Endodermal cell (in vitro differentiated cells): ENCODE data around the gene SBF2. TPM values are rescaled to one million over a fixed set of nuclear protein-coding genes. Genes with fewer than 3 reads are reported as not detected.

Source experiments
- DNase-seq: peaks from one replicate; pipeline ENCODE4 v3.0.0-alpha.2; 2017
- H3K27ac ChIP-seq: 2 replicates; pipeline ENCODE4 v1.5.1; 2013; ENCODE audit warnings: mild to moderate bottlenecking, low read depth, low read length, moderate library complexity
- H3K27me3 ChIP-seq: 2 replicates; pipeline ENCODE4 v1.6.1; 2013; ENCODE audit warnings: mild to moderate bottlenecking, low read length, moderate library complexity; ENCODE audit not compliant: insufficient read depth, control insufficient read depth, poor library complexity, severe bottlenecking
- H3K36me3 ChIP-seq: 2 replicates; pipeline ENCODE4 v1.7.0; 2013; ENCODE audit warnings: mild to moderate bottlenecking, low read length, moderate library complexity; ENCODE audit not compliant: control insufficient read depth, insufficient read depth
- H3K4me1 ChIP-seq: one replicate; pipeline ENCODE4 v1.7.0; 2013; ENCODE audit warnings: low read length; ENCODE audit not compliant: control insufficient read depth, insufficient read depth
- H3K4me3 ChIP-seq: 2 replicates; pipeline ENCODE4 v1.5.1; 2013; ENCODE audit warnings: mild to moderate bottlenecking, low read length, moderate library complexity
- H3K9ac ChIP-seq: 2 replicates; pipeline ENCODE4 v1.6.1; 2013; ENCODE audit warnings: mild to moderate bottlenecking, low read length, moderate library complexity; ENCODE audit not compliant: poor library complexity, severe bottlenecking; ENCODE audit errors: extremely low read depth
- H3K9me3 ChIP-seq: 2 replicates; pipeline ENCODE4 v1.6.1; 2013; ENCODE audit warnings: mild to moderate bottlenecking, low read length, moderate library complexity; ENCODE audit not compliant: control insufficient read depth
- H3K27ac Mint-ChIP-seq: 2 replicates; pipeline ENCODE4 v1.8.0; 2020; ENCODE audit warnings: mixed read lengths
- H3K27me3 Mint-ChIP-seq: 2 replicates; pipeline ENCODE4 v1.8.0; 2021; ENCODE audit warnings: mild to moderate bottlenecking, mixed read lengths; ENCODE audit not compliant: insufficient read depth
- H3K36me3 Mint-ChIP-seq: 2 replicates; pipeline ENCODE4 v1.8.0; 2020; ENCODE audit warnings: low read depth, mixed read lengths
- H3K4me1 Mint-ChIP-seq: 2 replicates; pipeline ENCODE4 v1.8.0; 2020; ENCODE audit warnings: mixed read lengths
- H3K4me3 Mint-ChIP-seq: 2 replicates; pipeline ENCODE4 v1.8.0; 2020; ENCODE audit warnings: mild to moderate bottlenecking, moderate library complexity, mixed read lengths
- H3K9me3 Mint-ChIP-seq: 2 replicates; pipeline ENCODE4 v1.8.0; 2020; ENCODE audit warnings: mild to moderate bottlenecking, mixed read lengths
- whole genome bisulfite sequencing, 2 experiments: methylation state at CpG; one replicate each; pipeline versions ENCODE4 v1.1.5 to v1.1.7; 2013; ENCODE audit warnings: missing lambda C conversion rate in 2 of 2, mixed read lengths in 1 of 2; ENCODE audit not compliant: insufficient coverage in 1 of 2, insufficient read length in 1 of 2; 5-methylcytosine and 5-hydroxymethylcytosine counted together
- total RNA-seq, 2 donors: library from RNA; stranded (reverse); fragmentation: NEBNext Ultra II Directional in 1 of 2; extraction: Animal tissue kit (Norgen Biotek cat#: 25700) in 1 of 2; gene quantifications; 2 replicates in 1 of 2; 3 replicates in 1 of 2; pipeline ENCODE4 v1.2.1, GENCODE V29; 2021
- TF ChIP-seq, protein P1 (sequence below): fragments of 200-600 bp; sonication (generic); conservative IDR thresholded peaks from 2 replicates; pipeline ENCODE4 v1.5.0; 2021; ENCODE audit warnings: antibody characterized with exemption, mild to moderate bottlenecking

The SBF2 gene
- total RNA-seq, 2 donors from 2014 or later = 27.1 to 32.5 TPM

DNA sequence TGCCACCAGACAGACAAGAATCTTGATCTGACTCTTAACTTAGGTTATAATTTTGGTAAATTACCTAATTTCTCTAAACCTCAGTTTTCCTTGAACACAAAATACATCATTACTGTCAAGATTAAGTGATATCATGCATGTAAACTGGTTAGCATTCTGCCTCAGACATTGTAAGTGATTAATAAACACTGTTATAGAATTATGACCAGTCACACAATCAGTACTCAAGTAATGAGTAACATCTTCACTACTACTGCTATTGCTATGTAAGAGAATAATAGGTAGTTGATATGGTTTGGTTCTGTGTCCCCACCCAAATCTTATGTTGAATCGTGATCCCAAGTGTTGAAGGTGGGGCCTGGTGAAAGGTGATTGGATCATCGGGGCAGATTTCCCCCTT lies 218.9 kb downstream of the SBF2 start:
- no peaks in the 10 kb centered on the region for H3K27me3 ChIP-seq
- Mint-ChIP-seq H3K4me3 (no peak overlapping the region), H3K36me3 (peaks cover 19% of the 10 kb centered on the region), H3K9me3 (peaks cover 33% of the 10 kb centered on the region), H3K27me3 (no peaks in the 10 kb centered on the region), H3K27ac (no peak overlapping the region), H3K4me1 (peaks cover 2% of the 10 kb centered on the region)
- H3K9ac ChIP-seq = no peak overlapping the region
- no peaks in the 10 kb centered on the region for H3K4me1 ChIP-seq
- H3K9me3 ChIP-seq = peaks cover 14% of the 10 kb centered on the region
- TF ChIP-seq, protein P1, sequence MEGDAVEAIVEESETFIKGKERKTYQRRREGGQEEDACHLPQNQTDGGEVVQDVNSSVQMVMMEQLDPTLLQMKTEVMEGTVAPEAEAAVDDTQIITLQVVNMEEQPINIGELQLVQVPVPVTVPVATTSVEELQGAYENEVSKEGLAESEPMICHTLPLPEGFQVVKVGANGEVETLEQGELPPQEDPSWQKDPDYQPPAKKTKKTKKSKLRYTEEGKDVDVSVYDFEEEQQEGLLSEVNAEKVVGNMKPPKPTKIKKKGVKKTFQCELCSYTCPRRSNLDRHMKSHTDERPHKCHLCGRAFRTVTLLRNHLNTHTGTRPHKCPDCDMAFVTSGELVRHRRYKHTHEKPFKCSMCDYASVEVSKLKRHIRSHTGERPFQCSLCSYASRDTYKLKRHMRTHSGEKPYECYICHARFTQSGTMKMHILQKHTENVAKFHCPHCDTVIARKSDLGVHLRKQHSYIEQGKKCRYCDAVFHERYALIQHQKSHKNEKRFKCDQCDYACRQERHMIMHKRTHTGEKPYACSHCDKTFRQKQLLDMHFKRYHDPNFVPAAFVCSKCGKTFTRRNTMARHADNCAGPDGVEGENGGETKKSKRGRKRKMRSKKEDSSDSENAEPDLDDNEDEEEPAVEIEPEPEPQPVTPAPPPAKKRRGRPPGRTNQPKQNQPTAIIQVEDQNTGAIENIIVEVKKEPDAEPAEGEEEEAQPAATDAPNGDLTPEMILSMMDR = no peak
- no peak for DNase-seq
- 92 to 100% methylated on average over 2 of the region's 2 CpGs for WGBS, 2 experiments
- H3K4me3 ChIP-seq = no peak overlapping the region
- no peak overlapping the region for H3K27ac ChIP-seq
- no peaks in the 10 kb centered on the region for H3K36me3 ChIP-seq

DNA sequence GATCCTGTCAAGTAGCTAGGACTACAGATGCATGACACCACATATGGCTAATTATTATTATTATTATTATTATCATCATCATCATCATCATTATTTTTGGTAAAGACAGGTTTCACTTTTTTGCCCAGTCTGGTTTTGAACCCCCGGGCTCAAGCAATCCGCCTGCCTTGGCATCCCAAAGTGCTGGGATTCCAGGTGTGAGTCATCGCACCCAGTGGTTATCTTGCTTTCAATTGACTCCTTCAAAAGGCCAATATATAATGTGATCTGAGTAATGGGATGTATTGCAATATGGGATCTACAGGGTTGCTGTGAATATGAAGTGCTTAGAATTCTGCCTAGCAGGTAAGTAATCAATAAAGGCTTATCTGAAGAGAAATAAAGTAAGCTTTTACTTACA lies 221.2 kb downstream of the SBF2 start:
- DNase-seq = no peak
- Mint-ChIP-seq H3K4me3 (no peak overlapping the region), H3K4me1 (peaks cover 5% of the 10 kb centered on the region), H3K36me3 (peaks cover 12% of the 10 kb centered on the region), H3K27ac (no peak overlapping the region), H3K9me3 (peaks cover 18% of the 10 kb centered on the region), H3K27me3 (no peaks in the 10 kb centered on the region)
- WGBS, 2 experiments = 83 to 97% methylated on average over 2 to 3 of the region's 3 CpGs
- Histone ChIP-seq H3K9ac (no peak overlapping the region), H3K27me3 (no peaks in the 10 kb centered on the region), H3K4me3 (no peak overlapping the region), H3K9me3 (no peaks in the 10 kb centered on the region), H3K4me1 (peaks cover 5% of the 10 kb centered on the region), H3K36me3 (no peaks in the 10 kb centered on the region), H3K27ac (no peak overlapping the region)
- TF ChIP-seq, protein P1 = no peak

DNA sequence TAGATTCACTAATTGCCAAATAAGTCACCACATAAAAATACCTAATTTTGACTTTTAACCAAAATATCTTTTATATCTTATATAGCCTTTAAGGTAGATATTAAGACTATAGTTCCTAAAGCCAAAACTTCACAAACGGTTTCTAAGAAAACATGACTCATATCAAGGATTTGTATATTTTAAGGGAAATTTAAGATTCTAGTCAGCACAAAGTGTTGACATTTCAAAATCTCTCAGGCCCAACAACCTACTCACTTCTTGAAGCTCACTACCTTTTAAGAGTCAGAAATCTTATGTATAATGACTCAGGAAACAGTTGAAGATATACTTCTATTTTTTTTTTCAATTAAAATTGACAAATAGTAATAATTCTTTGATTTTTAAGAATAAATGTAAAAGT lies 221.9 kb downstream of the SBF2 start:
- Mint-ChIP-seq H3K4me3 (no peak overlapping the region), H3K4me1 (peaks cover 9% of the 10 kb centered on the region), H3K9me3 (peaks cover 16% of the 10 kb centered on the region), H3K36me3 (peaks cover 10% of the 10 kb centered on the region), H3K27me3 (no peaks in the 10 kb centered on the region), H3K27ac (no peak overlapping the region)
- TF ChIP-seq, protein P1 = no peak
- no peaks in the 10 kb centered on the region for H3K9me3 ChIP-seq
- peaks cover 5% of the 10 kb centered on the region for H3K4me1 ChIP-seq
- no peaks in the 10 kb centered on the region for H3K27me3 ChIP-seq
- no peak overlapping the region for H3K27ac ChIP-seq
- DNase-seq = no peak
- WGBS, 2 experiments = no CpG with 5 or more reads among the region's 1 CpG
- no peak overlapping the region for H3K4me3 ChIP-seq
- H3K9ac ChIP-seq = no peak overlapping the region
- H3K36me3 ChIP-seq = no peaks in the 10 kb centered on the region
